ENCODE measurements around the gene TMEM165. TPM values are rescaled to one million over a fixed set of nuclear protein-coding genes. Genes with fewer than 3 reads are reported as not detected.

The TMEM165 gene
- total RNA-seq, 4 donors from 2014 or later = 175 to 283 (median 200) TPM

DNA sequence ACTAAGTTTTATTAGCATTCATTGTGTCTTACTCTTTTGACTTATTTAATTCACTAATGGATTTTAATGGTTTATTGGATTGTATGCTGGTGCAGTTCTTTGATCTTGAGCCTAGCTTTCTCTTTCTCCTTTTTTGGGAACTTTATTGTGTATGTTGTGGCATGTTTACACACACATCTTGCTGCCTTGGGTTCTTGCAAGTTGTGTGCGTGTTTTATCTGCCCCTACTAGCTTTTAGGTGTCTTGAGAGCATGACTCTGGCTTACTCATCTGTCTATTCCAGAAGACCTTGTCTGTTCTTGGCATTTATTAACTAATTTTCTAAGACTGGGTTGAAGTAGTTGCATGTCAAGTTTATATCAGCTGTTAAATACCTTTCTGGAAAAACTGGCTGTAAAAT is 2.7 kb downstream of the TMEM165 start:
- TF ChIP-seq, protein P1, sequence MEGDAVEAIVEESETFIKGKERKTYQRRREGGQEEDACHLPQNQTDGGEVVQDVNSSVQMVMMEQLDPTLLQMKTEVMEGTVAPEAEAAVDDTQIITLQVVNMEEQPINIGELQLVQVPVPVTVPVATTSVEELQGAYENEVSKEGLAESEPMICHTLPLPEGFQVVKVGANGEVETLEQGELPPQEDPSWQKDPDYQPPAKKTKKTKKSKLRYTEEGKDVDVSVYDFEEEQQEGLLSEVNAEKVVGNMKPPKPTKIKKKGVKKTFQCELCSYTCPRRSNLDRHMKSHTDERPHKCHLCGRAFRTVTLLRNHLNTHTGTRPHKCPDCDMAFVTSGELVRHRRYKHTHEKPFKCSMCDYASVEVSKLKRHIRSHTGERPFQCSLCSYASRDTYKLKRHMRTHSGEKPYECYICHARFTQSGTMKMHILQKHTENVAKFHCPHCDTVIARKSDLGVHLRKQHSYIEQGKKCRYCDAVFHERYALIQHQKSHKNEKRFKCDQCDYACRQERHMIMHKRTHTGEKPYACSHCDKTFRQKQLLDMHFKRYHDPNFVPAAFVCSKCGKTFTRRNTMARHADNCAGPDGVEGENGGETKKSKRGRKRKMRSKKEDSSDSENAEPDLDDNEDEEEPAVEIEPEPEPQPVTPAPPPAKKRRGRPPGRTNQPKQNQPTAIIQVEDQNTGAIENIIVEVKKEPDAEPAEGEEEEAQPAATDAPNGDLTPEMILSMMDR (IDR thresholded peaks at IDR 0.05; ENCODE audit: low read depth) = no peak

DNA sequence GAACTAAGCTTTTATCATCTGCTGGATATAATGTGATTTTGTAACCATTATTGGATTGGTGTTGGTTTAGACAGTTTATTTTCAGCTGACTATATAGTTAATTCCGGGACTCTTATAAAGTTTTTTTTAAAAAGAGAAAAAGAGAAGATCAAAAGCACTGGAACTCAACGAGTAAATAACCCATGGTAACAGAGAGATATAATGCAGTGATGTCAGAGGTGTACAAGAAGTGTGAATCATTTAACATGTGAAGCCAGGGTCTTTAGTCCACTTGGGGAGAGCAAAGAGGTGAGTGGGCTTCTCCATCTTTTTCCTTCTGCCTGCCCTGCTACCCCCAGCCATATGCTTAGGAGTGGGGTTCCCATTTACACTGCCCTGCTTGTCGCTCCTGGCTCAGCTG is 3.2 kb downstream of the TMEM165 start:
- TF ChIP-seq, protein P1 (IDR thresholded peaks at IDR 0.05; ENCODE audit: low read depth) = no peak

DNA sequence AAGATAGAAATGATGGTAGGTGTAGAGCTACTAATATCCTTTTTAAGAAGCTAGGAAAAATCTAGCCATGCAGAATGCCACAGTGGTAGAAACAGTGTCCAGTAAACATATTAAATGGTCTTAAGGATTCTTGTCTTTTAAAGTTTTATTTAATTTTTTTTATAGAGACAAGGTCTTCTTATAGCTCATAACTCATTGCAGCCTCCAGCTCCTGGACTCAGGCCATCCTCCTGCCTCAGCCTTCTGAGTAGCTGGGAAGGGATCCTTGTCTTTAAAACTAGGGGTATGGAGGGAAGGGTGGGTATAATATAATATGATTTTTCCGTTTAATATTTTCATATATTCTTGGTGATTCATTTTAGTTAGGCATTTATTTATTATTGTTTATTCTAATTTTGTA is 3.8 kb downstream of the TMEM165 start:
- TF ChIP-seq, protein P1 (IDR thresholded peaks at IDR 0.05; ENCODE audit: low read depth) = no peak

DNA sequence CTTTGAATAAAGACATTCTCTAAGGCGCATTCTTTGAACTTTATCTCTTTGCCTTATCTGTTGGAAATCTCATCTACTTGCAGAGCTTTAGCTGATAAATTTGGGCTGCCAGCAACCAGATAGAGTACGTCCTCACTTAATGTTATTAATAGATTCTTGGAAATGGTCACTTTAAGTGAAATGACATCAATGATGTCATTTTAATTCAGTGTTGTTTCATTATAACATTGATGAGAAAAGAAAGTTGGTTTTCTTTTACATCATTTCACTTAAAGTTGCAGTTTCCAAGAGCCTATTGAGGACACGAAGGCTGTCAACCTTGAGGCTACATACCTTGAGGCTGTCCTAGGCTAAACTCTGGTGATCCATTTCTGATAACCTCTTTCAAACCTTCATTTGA is 9.3 kb downstream of the TMEM165 start:
- TF ChIP-seq, protein P1 (IDR thresholded peaks at IDR 0.05; ENCODE audit: low read depth) = no peak

DNA sequence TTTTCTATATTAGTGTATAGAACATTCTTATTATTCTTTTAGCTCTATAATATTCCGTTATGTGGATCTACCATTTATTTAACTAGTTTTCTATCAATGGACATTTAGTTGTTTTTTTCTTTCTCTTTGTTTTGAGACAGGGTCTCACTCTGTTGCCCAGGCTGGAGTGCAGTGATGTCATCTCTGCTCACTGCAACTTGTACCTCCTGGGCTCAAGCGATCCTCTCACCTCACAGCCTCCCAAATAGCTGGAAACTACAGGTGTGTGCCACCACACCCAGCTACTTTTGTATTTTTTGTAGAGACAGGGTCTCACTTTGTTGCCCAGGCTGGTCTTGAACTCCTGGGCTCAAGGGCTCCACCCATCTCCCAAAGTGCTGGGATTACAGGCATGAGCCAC is 10.8 kb downstream of the TMEM165 start:
- TF ChIP-seq, protein P1 (IDR thresholded peaks at IDR 0.05; ENCODE audit: low read depth) = no peak

DNA sequence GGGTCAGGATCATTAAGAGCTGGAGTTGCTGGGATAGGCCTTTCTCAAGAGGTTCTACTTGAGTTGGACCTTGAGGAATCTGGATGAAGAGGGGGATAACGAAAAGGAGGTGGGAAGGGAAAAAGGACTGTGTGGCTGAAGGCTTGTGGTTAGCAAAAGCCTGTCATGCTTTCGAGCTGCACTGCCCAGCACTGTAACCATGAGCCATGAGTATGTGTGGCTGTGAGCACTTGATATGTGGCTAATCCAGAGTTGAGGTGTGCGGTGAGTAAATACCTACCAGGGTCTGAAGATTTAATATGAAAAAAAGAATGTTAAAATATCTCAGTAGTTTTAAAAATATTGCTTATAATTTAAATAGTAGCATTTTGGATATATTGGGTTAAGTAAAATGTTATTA is 11.4 kb downstream of the TMEM165 start:
- TF ChIP-seq, protein P1 (IDR thresholded peaks at IDR 0.05; ENCODE audit: low read depth) = no peak

DNA sequence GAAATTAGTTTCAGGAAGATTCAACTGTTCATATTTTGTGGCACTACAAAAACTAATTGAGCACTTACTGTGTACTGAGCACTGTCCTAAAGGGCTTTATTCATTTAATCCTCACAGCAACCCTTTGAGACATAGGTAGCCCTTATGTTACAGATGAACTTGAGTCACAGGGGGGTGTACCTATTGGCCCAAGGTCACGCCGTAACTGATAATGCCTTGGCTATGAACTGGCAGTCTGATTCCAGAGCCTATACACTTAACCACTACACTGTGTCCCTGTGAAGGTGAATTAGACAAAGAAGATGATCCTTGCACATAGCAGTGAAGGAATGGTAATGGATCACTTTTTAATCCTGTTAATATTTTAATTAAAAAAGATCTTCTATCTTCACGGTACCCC is 12.0 kb downstream of the TMEM165 start:
- TF ChIP-seq, protein P1 (IDR thresholded peaks at IDR 0.05; ENCODE audit: low read depth) = no peak

Measured in subcutaneous adipose tissue (tissue), 4 donors.